ENCODE measurements around the gene EEF1E1. TPM values are rescaled to one million over a fixed set of nuclear protein-coding genes. Genes with fewer than 3 reads are reported as not detected.

EEF1E1 gene
- total RNA-seq = 41.9 and 61.9 TPM in 2 replicates

GRCh38 chr6:8102122-8102958 lies at the start of gene EEF1E1:
EEF1E1 (minus strand) TSS chr6:8102548; CDS start chr6:8102521, 27 bp downstream.

GRCh38 chr6:8063761-8064637 lies 38.3 kb downstream of the EEF1E1 start, which contains the start of gene BLOC1S5:
BLOC1S5 (minus strand) TSS chr6:8064389; CDS start chr6:8064376, 13 bp downstream.

Other genes starting within 250 kb of the EEF1E1 start
- gene TXNDC5, start 191.8 kb downstream of the EEF1E1 start, total RNA-seq = 230 and 417 TPM in 2 replicates
- gene BLOC1S5, start 38.2 kb downstream of the EEF1E1 start, total RNA-seq = 13.8 and 14.0 TPM in 2 replicates

Data from nasal cavity respiratory epithelium epithelial cell of viscerocranial mucosa (primary cell).